Measurements from ENCODE around the gene NNT. TPM values are rescaled to one million over a fixed set of nuclear protein-coding genes. Genes with fewer than 3 reads are reported as not detected.

The NNT gene
- total and polyA plus RNA-seq, 2 of the 13 experiments (the other 11 are each of a cell fraction or from before 2014, with no cell fraction given), result 21.1 to 58.0 TPM

DNA sequence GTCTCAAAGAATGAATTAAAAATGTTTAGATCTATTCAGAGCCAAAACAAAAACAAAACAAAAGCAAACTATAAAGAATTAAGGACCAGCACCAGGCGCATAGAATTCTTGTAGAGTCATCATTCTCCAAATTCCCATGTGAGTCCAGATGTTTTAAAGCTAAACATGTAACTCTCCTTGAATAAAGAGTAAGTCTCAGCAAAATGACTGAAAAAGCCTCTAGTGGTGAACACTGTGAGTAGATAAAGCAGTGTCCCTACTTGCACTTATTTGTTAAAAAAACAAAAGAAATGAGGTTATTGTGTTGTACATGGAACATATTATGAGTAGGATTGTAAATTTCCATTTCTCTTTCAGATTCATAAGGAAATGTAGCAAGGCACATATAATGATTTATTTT lies 44.0 kb downstream of the NNT start:
- FAIRE-seq (no peak), ATAC-seq (no peak), DNase-seq (ENCODE audit: low spot score) (no peak)
- TF ChIP-seq, protein P1, sequence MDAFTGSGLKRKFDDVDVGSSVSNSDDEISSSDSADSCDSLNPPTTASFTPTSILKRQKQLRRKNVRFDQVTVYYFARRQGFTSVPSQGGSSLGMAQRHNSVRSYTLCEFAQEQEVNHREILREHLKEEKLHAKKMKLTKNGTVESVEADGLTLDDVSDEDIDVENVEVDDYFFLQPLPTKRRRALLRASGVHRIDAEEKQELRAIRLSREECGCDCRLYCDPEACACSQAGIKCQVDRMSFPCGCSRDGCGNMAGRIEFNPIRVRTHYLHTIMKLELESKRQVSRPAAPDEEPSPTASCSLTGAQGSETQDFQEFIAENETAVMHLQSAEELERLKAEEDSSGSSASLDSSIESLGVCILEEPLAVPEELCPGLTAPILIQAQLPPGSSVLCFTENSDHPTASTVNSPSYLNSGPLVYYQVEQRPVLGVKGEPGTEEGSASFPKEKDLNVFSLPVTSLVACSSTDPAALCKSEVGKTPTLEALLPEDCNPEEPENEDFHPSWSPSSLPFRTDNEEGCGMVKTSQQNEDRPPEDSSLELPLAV (CRISPR knock-in tag; conservative IDR thresholded peaks at IDR 0.05; ENCODE audit: low read depth), result no peak
- TF ChIP-seq GTF2F1 (IDR thresholded peaks at IDR 0.05; ENCODE audit: low read length), result no peak
- TF ChIP-seq HOXD1 (CRISPR knock-in tag; IDR thresholded peaks at IDR 0.05), result no peak
- TF ChIP-seq, protein P2, sequence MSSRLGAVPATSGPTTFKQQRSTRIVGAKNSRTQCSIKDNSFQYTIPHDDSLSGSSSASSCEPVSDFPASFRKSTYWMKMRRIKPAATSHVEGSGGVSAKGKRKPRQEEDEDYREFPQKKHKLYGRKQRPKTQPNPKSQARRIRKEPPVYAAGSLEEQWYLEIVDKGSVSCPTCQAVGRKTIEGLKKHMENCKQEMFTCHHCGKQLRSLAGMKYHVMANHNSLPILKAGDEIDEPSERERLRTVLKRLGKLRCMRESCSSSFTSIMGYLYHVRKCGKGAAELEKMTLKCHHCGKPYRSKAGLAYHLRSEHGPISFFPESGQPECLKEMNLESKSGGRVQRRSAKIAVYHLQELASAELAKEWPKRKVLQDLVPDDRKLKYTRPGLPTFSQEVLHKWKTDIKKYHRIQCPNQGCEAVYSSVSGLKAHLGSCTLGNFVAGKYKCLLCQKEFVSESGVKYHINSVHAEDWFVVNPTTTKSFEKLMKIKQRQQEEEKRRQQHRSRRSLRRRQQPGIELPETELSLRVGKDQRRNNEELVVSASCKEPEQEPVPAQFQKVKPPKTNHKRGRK (CRISPR knock-in tag; IDR thresholded peaks at IDR 0.05), result no peak
- TF ChIP-seq NFE2L2 (IDR thresholded peaks at IDR 0.05; ENCODE audit: low read length), result no peak
- TF ChIP-seq ZNF780A (CRISPR knock-in tag; IDR thresholded peaks at IDR 0.05), result no peak
- TF ChIP-seq DR1 (CRISPR knock-in tag; IDR thresholded peaks at IDR 0.05), result no peak
- TF ChIP-seq ZNF12 (CRISPR knock-in tag; IDR thresholded peaks at IDR 0.05), result no peak
- TF ChIP-seq, protein P3, sequence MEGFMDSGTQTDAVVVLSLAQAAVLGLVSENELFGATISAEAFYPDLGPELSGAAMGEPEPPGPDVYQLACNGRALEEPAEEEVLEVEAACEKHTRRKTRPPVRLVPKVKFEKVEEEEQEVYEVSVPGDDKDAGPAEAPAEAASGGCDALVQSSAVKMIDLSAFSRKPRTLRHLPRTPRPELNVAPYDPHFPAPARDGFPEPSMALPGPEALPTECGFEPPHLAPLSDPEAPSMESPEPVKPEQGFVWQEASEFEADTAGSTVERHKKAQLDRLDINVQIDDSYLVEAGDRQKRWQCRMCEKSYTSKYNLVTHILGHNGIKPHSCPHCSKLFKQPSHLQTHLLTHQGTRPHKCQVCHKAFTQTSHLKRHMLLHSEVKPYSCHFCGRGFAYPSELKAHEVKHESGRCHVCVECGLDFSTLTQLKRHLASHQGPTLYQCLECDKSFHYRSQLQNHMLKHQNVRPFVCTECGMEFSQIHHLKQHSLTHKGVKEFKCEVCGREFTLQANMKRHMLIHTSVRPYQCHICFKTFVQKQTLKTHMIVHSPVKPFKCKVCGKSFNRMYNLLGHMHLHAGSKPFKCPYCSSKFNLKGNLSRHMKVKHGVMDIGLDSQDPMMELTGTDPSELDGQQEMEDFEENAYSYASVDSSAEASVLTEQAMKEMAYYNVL (CRISPR knock-in tag; IDR thresholded peaks at IDR 0.05; ENCODE audit: borderline replicate concordance), result no peak
- TF ChIP-seq NR2C2 (CRISPR knock-in tag; IDR thresholded peaks at IDR 0.05; ENCODE audit: borderline replicate concordance), result no peak
- Histone ChIP-seq H4K20me1 (ENCODE audit: insufficient read depth, low read length) (no peaks in the 10 kb centered on the region), H3K27ac (ENCODE audit: extremely low read length, insufficient read depth, low read length) (no peak overlapping the region), H3K27me3 (ENCODE audit: control insufficient read depth in 1 of 2, insufficient read depth in 2 of 2, low read length in 2 of 2) (no peaks in the 10 kb centered on the region), H2AFZ (ENCODE audit: low read length) (no peak overlapping the region), H3K4me3 (replicated peaks in 1 of 3; ENCODE audit: insufficient read depth in 1 of 3, low read depth in 2 of 3, low read length in 3 of 3) (no peak overlapping the region), H3K79me2 (ENCODE audit: insufficient read depth, low read length) (no peaks in the 10 kb centered on the region), H3K4me2 (ENCODE audit: low read depth, low read length) (no peak overlapping the region), H3K9ac (ENCODE audit: insufficient read depth, low read depth, low read length) (no peak overlapping the region), H3K36me3 (replicated peaks in 1 of 2; ENCODE audit: control insufficient read depth in 1 of 2, insufficient read depth in 2 of 2, low read length in 2 of 2) (peaks cover 0 to 34% of the 10 kb centered on the region in 2 experiments; a peak in 3 of 5 replicates), H3K4me1 (ENCODE audit: insufficient read depth, low read length) (no peaks in the 10 kb centered on the region), H3K9me3 (ENCODE audit: low read length) (no peaks in the 10 kb centered on the region)
- in situ Hi-C loops (cut with HindIII; ENCODE audit: extremely low pct_ligation_motif_present, low pct_unique_long_range_greater_than_20kb) (loop anchor here (25.0 kb wide), 1 partner anchor 1140 kb away; no protein-coding TSS in a partner anchor), intact Hi-C loops (cut with micrococcal nuclease; ENCODE audit: unreplicated experiment) (no loop called here)
- POLR2A ChIA-PET, result no interaction called here
- 95% methylated on average over 1 of the region's 1 CpG for WGBS (ENCODE audit: low lambda C conversion rate)
- BruUV-seq (replicated peaks), result no TSS peak
- CTCF ChIA-PET (ENCODE audit: low intra/inter-chr PET ratio, low total read pairs), result no interaction called here

All from HepG2 (cell line).